Heart left ventricle (tissue), 16 donors: ENCODE measurements around the gene MYBPC2. TPM values are rescaled to one million over a fixed set of nuclear protein-coding genes. Genes with fewer than 3 reads are reported as not detected.

Experiments
- ATAC-seq, 4 donors: fragments of 200-7000 bp; cut with Tn5 transposase; one replicate each; pipeline ENCODE4 v1.9.1; 2020 to 2022; ENCODE audit warnings: moderate library complexity in 4 of 4, mild to moderate bottlenecking in 3 of 4, moderate number of reproducible peaks in 1 of 4
- DNase-seq, 5 donors: peaks; one replicate each; pipeline ENCODE4 v3.0.0-alpha.2; 2020
- H3K27ac ChIP-seq, 12 donors: fragments of 200-600 bp; sonication (generic) in 4 of 12; one replicate each; pipeline versions ENCODE4 v1.5.0 to v1.8.0; 2016 to 2022; ENCODE audit warnings: mild to moderate bottlenecking in 2 of 12
- H3K27me3 ChIP-seq, 9 donors: fragments of 200-600 bp; sonication (generic) in 2 of 9; one replicate each; pipeline versions ENCODE4 v1.5.1 to v1.8.0; 2016 to 2022; ENCODE audit warnings: mild to moderate bottlenecking in 3 of 9
- H3K36me3 ChIP-seq, 9 donors: fragments of 200-600 bp; sonication (generic) in 2 of 9; one replicate each; pipeline versions ENCODE4 v1.5.0 to v1.8.0; 2018 to 2022; ENCODE audit warnings: mild to moderate bottlenecking in 2 of 9
- H3K4me1 ChIP-seq, 12 donors: fragments of 200-600 bp; sonication (generic) in 4 of 12; one replicate each; pipeline versions ENCODE4 v1.5.0 to v1.8.0; 2016 to 2022; ENCODE audit warnings: mild to moderate bottlenecking in 3 of 12
- H3K4me3 ChIP-seq, 12 donors: fragments of 200-600 bp; sonication (generic) in 4 of 12; one replicate each; pipeline versions ENCODE4 v1.5.0 to v1.8.0; 2017 to 2022; ENCODE audit warnings: mild to moderate bottlenecking in 9 of 12, moderate library complexity in 4 of 12
- H3K9me3 ChIP-seq, 12 donors: fragments of 200-600 bp; sonication (generic) in 4 of 12; one replicate each; pipeline versions ENCODE4 v1.5.0 to v1.8.0; 2016 to 2022; ENCODE audit warnings: mild to moderate bottlenecking in 1 of 12
- CTCF ChIP-seq, 12 donors: fragments of 200-600 bp; sonication (generic) in 4 of 12; IDR thresholded peaks; one replicate each; pipeline versions ENCODE4 v1.5.0 to v1.8.0; 2018 to 2022; ENCODE audit warnings: antibody characterized with exemption in 12 of 12, mild to moderate bottlenecking in 5 of 12
- POLR2A ChIP-seq, 2 donors: fragments of 450-650 bp; IDR thresholded peaks; one replicate each; pipeline ENCODE4 v1.6.1; 2017; ENCODE audit warnings: antibody characterized with exemption in 2 of 2, mild to moderate bottlenecking in 2 of 2, moderate library complexity in 2 of 2
- WGBS, 4 donors: extraction: QIAGEN DNeasy Blood & Tissue Kit in 2 of 4; methylation state at CpG; one replicate each; pipeline versions ENCODE4 v1.1.5 to v1.1.7; 2013 to 2018; 5-methylcytosine and 5-hydroxymethylcytosine counted together
- intact Hi-C, 10 donors: fragments of 100-400 bp; cut with DNase I; formaldehyde crosslinking; loops; one replicate each; pipeline versions ENCODE4 v1.11.1 to v1.14.2; 2022
- polyA plus RNA-seq, 2 donors: library from polyadenylated mRNA; stranded (reverse); fragments of 200-250 nt; gene quantifications; one replicate each; pipeline ENCODE4 v1.2.3, GENCODE V29; 2013
- total RNA-seq, 9 donors: library from RNA; depleted of rRNA in 2 of 9; stranded (reverse); fragments of >200 nt in 2 of 9; fragmentation: NEBNext Ultra II Directional in 3 of 9; extraction: Animal tissue kit (Norgen Biotek cat#: 25700) in 3 of 9; gene quantifications; one replicate each; pipeline versions ENCODE4 v1.1.0 to v1.2.4, GENCODE V29; 2016 to 2023
- donor health status: ischemic (EF 13 %, LVEDD 7.1; RV severe dilation, severe dysfunction).
- donor health status: healthy with polysubstance abuse.
- donor health status: DM: no; HTN: yes; CAD: no.
- donor health status: DM: no; HTN: no; CAD: no.
- donor health status: ischemic (EF 25% LVEDD 6.9; RV normal size, moderate dysfunction).
- donor health status: ischemic (EF 25% LVEDD 5.7; RV mildly dilated, moderate dysfunction).
- donor health status: healthy.
- donor health status: DM: yes; HTN: yes; CAD: no.
- donor health status: ischemic (EF 35%, LVEDD 5.7; RV mildly dilated, moderate dysfunction).
- donor health status: nonischemic (EF 11% LVEDD 7.7; RV severe dilation, severe dysfunction).
- donor health status: DM: yes; HTN: yes; CAD: no.
- donor health status: PGD.
- donor health status: ischemic (EF 29% LVEDD 5.4; RV normal size, mild dysfunction).
- donor health status: nonischemic (EF 23%, LVEDD 6.1; RV moderate dilation, normal function).

The MYBPC2 gene
- total and polyA plus RNA-seq, 11 donors = 0.09 to 0.35 (median 0.28) TPM; not detected in 8

- TF ChIP-seq POLR2A (IDR thresholded peaks at IDR 0.05) (no peak), CTCF (IDR thresholded peaks at IDR 0.05) (no peak)
- 5 to 7% (median 6%) methylated on average over 14 of the region's 14 CpGs for WGBS, 4 donors
- Histone ChIP-seq H3K4me1 (peaks cover 0 to 13% (median 0%) of the 10 kb centered on the region in 12 donors), H3K27me3 (peaks cover 14 to 55% (median 36%) of the 10 kb centered on the region in 9 donors), H3K36me3 (no peaks in the 10 kb centered on the region), H3K4me3 (no peak overlapping the region), H3K9me3 (no peaks in the 10 kb centered on the region), H3K27ac (no peak overlapping the region)
- intact Hi-C loops = loop anchor here in 1 of 10 donors (5.0 kb wide), 1 partner anchor 62 kb away; no protein-coding TSS in a partner anchor
- no peak for DNase-seq
- peak in 1 of 4 donors; percentile 6 for ATAC-seq
Observed at GRCh38 chr19:50419022-50419579, 13.6 kb upstream of the MYBPC2 start.

GRCh38 chr19:50419580-50420035 lies 13.1 kb upstream of the MYBPC2 start:
- 10 to 16% (median 14%) methylated on average over 8 of the region's 8 CpGs for WGBS, 4 donors
- Histone ChIP-seq H3K36me3 (no peaks in the 10 kb centered on the region), H3K27ac (no peak overlapping the region), H3K4me3 (no peak overlapping the region), H3K4me1 (peaks cover 0 to 9% (median 0%) of the 10 kb centered on the region in 12 donors), H3K9me3 (no peaks in the 10 kb centered on the region), H3K27me3 (peaks cover 14 to 55% (median 36%) of the 10 kb centered on the region in 9 donors)
- DNase-seq = no peak
- TF ChIP-seq POLR2A (IDR thresholded peaks at IDR 0.05) (no peak), CTCF (IDR thresholded peaks at IDR 0.05) (no peak)
- no peak for ATAC-seq
- intact Hi-C loops = loop anchor here in 1 of 10 donors (5.0 kb wide), 1 partner anchor 62 kb away; no protein-coding TSS in a partner anchor

- intact Hi-C loops = no loop called here
- no peaks in the 10 kb centered on the region for H3K36me3 ChIP-seq
- no peak overlapping the region for H3K4me3 ChIP-seq
- 33 to 40% (median 34%) methylated on average over 3 of the region's 3 CpGs for WGBS, 4 donors
- H3K27me3 ChIP-seq = peaks cover 14 to 55% (median 36%) of the 10 kb centered on the region in 9 donors
- peaks cover 0 to 9% (median 0%) of the 10 kb centered on the region in 12 donors for H3K4me1 ChIP-seq
- DNase-seq (no peak), ATAC-seq (no peak)
- no peak for TF ChIP-seq POLR2A (IDR thresholded peaks at IDR 0.05)
- no peak for TF ChIP-seq CTCF (IDR thresholded peaks at IDR 0.05)
- H3K9me3 ChIP-seq = no peaks in the 10 kb centered on the region
- H3K27ac ChIP-seq = no peak overlapping the region
Observed at GRCh38 chr19:50420127-50420526, 12.6 kb upstream of the MYBPC2 start.

- H3K9me3 ChIP-seq = no peaks in the 10 kb centered on the region
- DNase-seq (no peak), ATAC-seq (no peak)
- H3K4me1 ChIP-seq = peaks cover 0 to 9% (median 0%) of the 10 kb centered on the region in 12 donors
- intact Hi-C loops = no loop called here
- WGBS, 4 donors = 62 to 83% (median 78%) methylated on average over 3 of the region's 3 CpGs
- no peaks in the 10 kb centered on the region for H3K36me3 ChIP-seq
- no peak overlapping the region for H3K27ac ChIP-seq
- H3K4me3 ChIP-seq = no peak overlapping the region
- no peak for TF ChIP-seq CTCF (IDR thresholded peaks at IDR 0.05)
- no peak for TF ChIP-seq POLR2A (IDR thresholded peaks at IDR 0.05)
- H3K27me3 ChIP-seq = peaks cover 14 to 55% (median 36%) of the 10 kb centered on the region in 9 donors
Observed at GRCh38 chr19:50420808-50421207, 11.9 kb upstream of the MYBPC2 start.
